Endothelial cell of umbilical vein (primary cell): ENCODE data around the gene GABBR2. TPM values are rescaled to one million over a fixed set of nuclear protein-coding genes. Genes with fewer than 3 reads are reported as not detected.

Source experiments
- BruUV-seq: library from RNA; stranded (reverse); fragments of 400-500 nt; replicated peaks from 2 replicates; lab custom pipeline; 2021; lab: Mats Ljungman, UMichigan
- CTCF ChIA-PET: fragments of 300-600, 350-600 bp; sonication (Branson Sonifier 250); formaldehyde crosslinking; loops from one replicate; lab custom pipeline; 2021; ENCODE audit warnings: antibody characterized with exemption, inconsistent platforms; lab: Charles Lee
- POLR2A ChIA-PET: fragments of 300-600, 350-600 bp; sonication (Branson Sonifier 250); formaldehyde crosslinking; loops from one replicate; lab custom pipeline; 2021; ENCODE audit warnings: antibody characterized with exemption, inconsistent platforms; lab: Charles Lee
- DNase-seq: peaks from one replicate; pipeline ENCODE4 v3.0.0-alpha.2; 2011; ENCODE audit warnings: low read depth, low spot score
- FAIRE-seq: peaks from 2 replicates; lab custom pipeline; 2011; peaks lifted over from hg19 to GRCh38; lab: Jason Lieb, UNC
- H2AFZ ChIP-seq: 2 replicates; pipeline ENCODE4 v1.6.0; 2012; ENCODE audit warnings: low read depth, low read length, control low read depth, inconsistent platforms
- H3K27ac ChIP-seq: 2 replicates; pipeline ENCODE4 v1.5.1; 2011; ENCODE audit warnings: low read depth, mild to moderate bottlenecking, control low read depth, low read length, moderate library complexity; ENCODE audit not compliant: insufficient read depth
- H3K27me3 ChIP-seq, 2 experiments: 2 replicates each; pipeline versions ENCODE4 v1.6.0 to v1.6.1; 2011; ENCODE audit warnings: low read length in 2 of 2, mixed read lengths in 1 of 2; ENCODE audit not compliant: control insufficient read depth in 2 of 2, insufficient read depth in 2 of 2
- H3K36me3 ChIP-seq, 2 experiments: 2 replicates in 1 of 2; 3 replicates in 1 of 2; pipeline ENCODE4 v1.5.1; 2011; ENCODE audit warnings: low read length in 2 of 2, mild to moderate bottlenecking in 1 of 2, moderate library complexity in 1 of 2; ENCODE audit not compliant: control insufficient read depth in 2 of 2, insufficient read depth in 2 of 2; ENCODE audit errors: extremely low read depth in 1 of 2
- H3K4me1 ChIP-seq: 3 replicates; pipeline ENCODE4 v1.5.1; 2011; ENCODE audit warnings: mild to moderate bottlenecking, low read length; ENCODE audit not compliant: control insufficient read depth, insufficient read depth; ENCODE audit errors: extremely low read depth
- H3K4me2 ChIP-seq: 2 replicates; pipeline ENCODE4 v1.6.1; 2011; ENCODE audit warnings: low read length, control low read depth, mixed read lengths; ENCODE audit not compliant: insufficient read depth
- H3K4me3 ChIP-seq, 3 experiments: fragments of 200-600 bp in 1 of 3; sonication (generic), shearing (Covaris generic) in 1 of 3; replicated peaks in 1 of 3; 2 replicates each; pipeline ENCODE4 v1.5.1; 2011 to 2016; ENCODE audit warnings: control low read depth in 3 of 3, low read length in 3 of 3, mild to moderate bottlenecking in 2 of 3, inconsistent platforms in 1 of 3, low read depth in 1 of 3, moderate library complexity in 1 of 3; ENCODE audit not compliant: insufficient read depth in 1 of 3
- H3K79me2 ChIP-seq: 2 replicates; pipeline ENCODE4 v1.6.0; 2012; ENCODE audit warnings: low read length, inconsistent platforms; ENCODE audit not compliant: control insufficient read depth, insufficient read depth
- H3K9ac ChIP-seq: replicated peaks from 2 replicates; pipeline ENCODE3; 2011; ENCODE audit warnings: low read length, control low read depth; ENCODE audit not compliant: insufficient read depth; ENCODE audit errors: extremely low read depth
- H3K9me1 ChIP-seq: replicated peaks from 3 replicates; pipeline ENCODE4 v1.6.0; 2011; ENCODE audit warnings: mild to moderate bottlenecking, low read length; ENCODE audit not compliant: control insufficient read depth, insufficient read depth; ENCODE audit errors: extremely low read depth
- H3K9me3 ChIP-seq: replicated peaks from 2 replicates; pipeline ENCODE4 v1.5.1; 2012; ENCODE audit warnings: low read length, inconsistent platforms; ENCODE audit not compliant: control insufficient read depth, insufficient read depth
- H4K20me1 ChIP-seq: replicated peaks from 2 replicates; pipeline ENCODE3; 2011; ENCODE audit warnings: mild to moderate bottlenecking, low read length; ENCODE audit not compliant: control insufficient read depth, insufficient read depth; ENCODE audit errors: extremely low read depth
- CTCF ChIP-seq, 2 donors: IDR thresholded peaks; 1 replicate in 1 of 2; 2 replicates in 1 of 2; pipeline ENCODE4 v1.5.1; 2011; ENCODE audit warnings: low read length in 2 of 2, mild to moderate bottlenecking in 2 of 2, moderate library complexity in 2 of 2, control low read depth in 1 of 2, inconsistent platforms in 1 of 2, low read depth in 1 of 2; ENCODE audit not compliant: insufficient read depth in 1 of 2; ENCODE audit errors: extremely low read depth in 1 of 2
- FOS ChIP-seq: IDR thresholded peaks from 2 replicates; pipeline ENCODE4 v1.6.1; 2011; ENCODE audit warnings: mild to moderate bottlenecking, low read length, moderate library complexity, borderline replicate concordance; ENCODE audit not compliant: insufficient read depth
- GATA2 ChIP-seq: IDR thresholded peaks from 2 replicates; pipeline ENCODE4 v1.7.0; 2011; ENCODE audit warnings: low read depth, mild to moderate bottlenecking, moderate library complexity, mixed read lengths, low read length; ENCODE audit not compliant: insufficient read length, insufficient read depth
- JUN ChIP-seq: IDR thresholded peaks from 2 replicates; pipeline ENCODE4 v1.6.1; 2011; ENCODE audit warnings: borderline replicate concordance, low read depth; ENCODE audit not compliant: insufficient read length, insufficient read depth
- MYC ChIP-seq: IDR thresholded peaks from one replicate; pipeline ENCODE4 v1.6.1; 2011; ENCODE audit warnings: mild to moderate bottlenecking, low read depth, low read length
- POLR2A ChIP-seq: IDR thresholded peaks from 2 replicates; pipeline ENCODE4 v1.6.1; 2012; ENCODE audit warnings: low read depth, mild to moderate bottlenecking, control low read depth, low read length
- POLR2AphosphoS5 ChIP-seq: IDR thresholded peaks from 2 replicates; pipeline ENCODE4 v1.6.1; 2012; ENCODE audit warnings: low read depth, mild to moderate bottlenecking, control low read depth, low read length, moderate library complexity; ENCODE audit not compliant: insufficient read depth
- dilution Hi-C: fragments of 300-500 bp; cut with MboI; formaldehyde crosslinking; loops from one replicate; pipeline ENCODE4 v1.15.0; 2019; ENCODE audit warnings: low sequenced_read_pairs; ENCODE audit not compliant: extremely low pct_ligation_motif_present
- intact Hi-C: fragments of 100-400 bp; cut with micrococcal nuclease; formaldehyde crosslinking; loops from one replicate; pipeline ENCODE4 v1.10.0; 2022
- polyA plus RNA-seq, 4 experiments: library from polyadenylated mRNA; depleted of rRNA in 3 of 4; stranded (reverse) in 3 of 4; unstranded in 1 of 4; fragments of >200 nt; gene quantifications; 2 replicates each; pipeline versions ENCODE4 v1.2.1 to v1.2.3, GENCODE V29; 2011 to 2012; ENCODE audit warnings: missing spikeins in 1 of 4
- total RNA-seq: library from RNA; stranded (reverse); gene quantifications from 2 replicates; pipeline ENCODE4 v1.2.3, GENCODE V29; 2021
- TF ChIP-seq, protein P1 (sequence below): IDR thresholded peaks from 2 replicates; pipeline ENCODE4 v1.6.1; 2011; ENCODE audit not compliant: insufficient read depth, insufficient read length

GABBR2 gene
- total and polyA plus RNA-seq, 2 donors (not counting 3 experiments of a cell fraction or from before 2014, with no cell fraction given) = 1.1 to 9.2 TPM

- FAIRE-seq (no peak), DNase-seq (no peak)
- H3K4me3 ChIP-seq = no peak overlapping the region
- H3K27ac ChIP-seq = no peak overlapping the region
- no peaks in the 10 kb centered on the region for H3K9me3 ChIP-seq
- intact Hi-C loops (no loop called here), dilution Hi-C loops (no loop called here)
- TF ChIP-seq GATA2 = no peak
- no peak for TF ChIP-seq FOS
- TF ChIP-seq JUN = no peak
- TF ChIP-seq, protein P1, sequence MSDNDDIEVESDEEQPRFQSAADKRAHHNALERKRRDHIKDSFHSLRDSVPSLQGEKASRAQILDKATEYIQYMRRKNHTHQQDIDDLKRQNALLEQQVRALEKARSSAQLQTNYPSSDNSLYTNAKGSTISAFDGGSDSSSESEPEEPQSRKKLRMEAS = no peak
- no peak for TF ChIP-seq POLR2A
- no peak for TF ChIP-seq CTCF (IDR thresholded peaks at IDR 0.05; ENCODE audit: extremely low read depth in 1 of 2, insufficient read depth in 1 of 2, low read depth in 1 of 2, low read length in 2 of 2)
- no peak for TF ChIP-seq POLR2AphosphoS5
- no peak for TF ChIP-seq MYC
- no peaks in the 10 kb centered on the region for H3K27me3 ChIP-seq
- no peaks in the 10 kb centered on the region for H3K9me1 ChIP-seq
- no peaks in the 10 kb centered on the region for H3K4me1 ChIP-seq
- no peaks in the 10 kb centered on the region for H3K36me3 ChIP-seq
- no peaks in the 10 kb centered on the region for H3K79me2 ChIP-seq
- H2AFZ ChIP-seq = no peak overlapping the region
- no TSS peak for BruUV-seq
- POLR2A ChIA-PET = no interaction called here
- no peak overlapping the region for H3K4me2 ChIP-seq
- H4K20me1 ChIP-seq = no peaks in the 10 kb centered on the region
- CTCF ChIA-PET = no interaction called here
- no peak overlapping the region for H3K9ac ChIP-seq
Observed at GRCh38 chr9:98477884-98478283, 230.9 kb downstream of the GABBR2 start.
